HPDE6-E6E7 (cell line): Measurements from ENCODE around the gene EMID1.

Experiments
- DNase-seq: peaks from one replicate; pipeline ENCODE4 v3.0.0; 2011; ENCODE audit warnings: missing footprints; ENCODE audit errors: extremely low spot score

The EMID1 gene

GRCh38 chr22:29195118-29195963 lies 10.4 kb upstream of the EMID1 start:
- no peak for DNase-seq

- DNase-seq: no peak
These were observed 9.6 kb upstream of the EMID1 start for GRCh38 chr22:29195964-29196666.

GRCh38 chr22:29197096-29197495 lies 8.6 kb upstream of the EMID1 start:
- DNase-seq: no peak

- no peak for DNase-seq
These were observed 7.5 kb upstream of the EMID1 start for GRCh38 chr22:29198240-29198639.

- no peak for DNase-seq
These were observed 5.8 kb upstream of the EMID1 start for GRCh38 chr22:29199702-29200400.

- no peak for DNase-seq
These were observed 4.8 kb upstream of the EMID1 start for GRCh38 chr22:29200901-29201300.

- DNase-seq: no peak
These were observed 3.9 kb upstream of the EMID1 start for GRCh38 chr22:29201782-29202181.

GRCh38 chr22:29202212-29203192 lies 3.2 kb upstream of the EMID1 start:
- no peak for DNase-seq

- no peak for DNase-seq
These were observed 1.9 kb upstream of the EMID1 start for GRCh38 chr22:29203488-29204454.

- DNase-seq: no peak
These were observed 1.1 kb upstream of the EMID1 start for GRCh38 chr22:29204455-29205183.

GRCh38 chr22:29205252-29205593 lies 473 bp upstream of the EMID1 start:
- no peak for DNase-seq

- DNase-seq: no peak
These were observed 911 bp downstream of the EMID1 start for GRCh38 chr22:29206372-29207242.

GRCh38 chr22:29207243-29207550 lies 1.5 kb downstream of the EMID1 start:
- no peak for DNase-seq

GRCh38 chr22:29207562-29208501 lies 2.1 kb downstream of the EMID1 start:
- DNase-seq: no peak

GRCh38 chr22:29208502-29208862 lies 2.8 kb downstream of the EMID1 start:
- no peak for DNase-seq

- DNase-seq: no peak
These were observed 3.4 kb downstream of the EMID1 start for GRCh38 chr22:29208879-29209623.

GRCh38 chr22:29209624-29209929 lies 3.9 kb downstream of the EMID1 start:
- DNase-seq: no peak
